ENCODE measurements around the gene LHPP. TPM values are rescaled to one million over a fixed set of nuclear protein-coding genes. Genes with fewer than 3 reads are reported as not detected.

The LHPP gene
- total RNA-seq, 1 experiment from 2014 or later, result 24.7 TPM

DNA sequence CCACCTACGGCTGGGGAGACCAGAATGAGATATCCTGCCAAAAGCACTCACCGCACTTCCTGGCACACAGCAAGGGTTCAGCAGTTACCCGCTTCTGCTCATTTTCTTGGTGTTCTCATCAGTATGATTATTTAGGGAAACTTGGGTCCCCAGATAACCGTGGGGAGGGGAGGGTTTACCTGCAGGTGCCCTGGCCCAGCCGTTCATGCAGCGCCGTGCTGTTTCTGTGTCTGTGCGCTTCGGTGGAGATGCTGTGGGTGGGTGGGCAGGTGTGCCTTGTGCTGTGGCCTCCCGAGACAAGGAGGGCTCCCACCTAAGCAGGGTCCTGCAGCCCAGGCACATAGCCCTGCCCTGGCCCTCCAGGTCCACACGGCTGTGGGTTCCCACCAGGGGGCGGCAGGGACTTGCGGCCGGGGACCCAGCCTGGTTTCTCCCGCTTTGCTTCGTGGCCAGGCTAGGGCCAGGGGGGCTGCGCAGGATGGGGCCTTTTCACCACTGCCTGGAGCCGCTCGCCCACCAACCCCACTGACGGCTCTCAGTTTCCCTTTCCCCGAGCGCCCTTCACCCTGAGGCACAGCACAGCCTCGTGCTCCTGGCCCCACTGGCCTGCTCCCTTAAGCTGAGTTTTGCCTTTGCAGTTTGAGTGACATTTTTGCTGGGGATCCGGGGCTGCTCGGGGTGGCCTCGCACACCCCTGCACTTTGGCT is 78.5 kb downstream of the LHPP start:
- ChIA-PET CTCF (interaction anchor here (0.6 kb wide), 1 partner anchor 492 kb away, joined by 4 read pairs; no protein-coding TSS in a partner anchor), POLR2A (ENCODE audit: unreplicated experiment) (no interaction called here)
- no peak for TF ChIP-seq EZH2 (IDR thresholded peaks at IDR 0.05; ENCODE audit: low read depth)
- TF ChIP-seq, protein P1, sequence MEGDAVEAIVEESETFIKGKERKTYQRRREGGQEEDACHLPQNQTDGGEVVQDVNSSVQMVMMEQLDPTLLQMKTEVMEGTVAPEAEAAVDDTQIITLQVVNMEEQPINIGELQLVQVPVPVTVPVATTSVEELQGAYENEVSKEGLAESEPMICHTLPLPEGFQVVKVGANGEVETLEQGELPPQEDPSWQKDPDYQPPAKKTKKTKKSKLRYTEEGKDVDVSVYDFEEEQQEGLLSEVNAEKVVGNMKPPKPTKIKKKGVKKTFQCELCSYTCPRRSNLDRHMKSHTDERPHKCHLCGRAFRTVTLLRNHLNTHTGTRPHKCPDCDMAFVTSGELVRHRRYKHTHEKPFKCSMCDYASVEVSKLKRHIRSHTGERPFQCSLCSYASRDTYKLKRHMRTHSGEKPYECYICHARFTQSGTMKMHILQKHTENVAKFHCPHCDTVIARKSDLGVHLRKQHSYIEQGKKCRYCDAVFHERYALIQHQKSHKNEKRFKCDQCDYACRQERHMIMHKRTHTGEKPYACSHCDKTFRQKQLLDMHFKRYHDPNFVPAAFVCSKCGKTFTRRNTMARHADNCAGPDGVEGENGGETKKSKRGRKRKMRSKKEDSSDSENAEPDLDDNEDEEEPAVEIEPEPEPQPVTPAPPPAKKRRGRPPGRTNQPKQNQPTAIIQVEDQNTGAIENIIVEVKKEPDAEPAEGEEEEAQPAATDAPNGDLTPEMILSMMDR (conservative IDR thresholded peaks at IDR 0.05), result peak; percentile 40
- intact Hi-C loops (cut with micrococcal nuclease; ENCODE audit: unreplicated experiment), result loop anchor here (2.0 to 10.0 kb wide), 3 partner anchors 201 to 955 kb away; no protein-coding TSS in a partner anchor
- H3K27ac ChIP-seq, result no peak overlapping the region
- H4K20me1 ChIP-seq (ENCODE audit: insufficient read depth), result no peaks in the 10 kb centered on the region
- H3K4me1 ChIP-seq (replicated peaks; ENCODE audit: insufficient read depth), result no peaks in the 10 kb centered on the region
- H3K36me3 ChIP-seq (ENCODE audit: low read depth), result no peaks in the 10 kb centered on the region
- H3K79me2 ChIP-seq (ENCODE audit: low read depth), result no peaks in the 10 kb centered on the region
- no peaks in the 10 kb centered on the region for H3K9me2 ChIP-seq (ENCODE audit: insufficient read depth)
- no peaks in the 10 kb centered on the region for H3K9me3 ChIP-seq (ENCODE audit: insufficient read depth, low read depth)
- no peak overlapping the region for H3K4me2 ChIP-seq
- H3K27me3 ChIP-seq (ENCODE audit: insufficient read depth, low read depth), result no peaks in the 10 kb centered on the region
- peak in 1 of 2 experiments; percentile 28 for DNase-seq
- H3F3A ChIP-seq (ENCODE audit: insufficient read depth, low read depth), result no peaks in the 10 kb centered on the region
- no peak overlapping the region for H2AFZ ChIP-seq
- no TSS peak for BruUV-seq (replicated peaks)
- H3K4me3 ChIP-seq, result no peak overlapping the region

DNA sequence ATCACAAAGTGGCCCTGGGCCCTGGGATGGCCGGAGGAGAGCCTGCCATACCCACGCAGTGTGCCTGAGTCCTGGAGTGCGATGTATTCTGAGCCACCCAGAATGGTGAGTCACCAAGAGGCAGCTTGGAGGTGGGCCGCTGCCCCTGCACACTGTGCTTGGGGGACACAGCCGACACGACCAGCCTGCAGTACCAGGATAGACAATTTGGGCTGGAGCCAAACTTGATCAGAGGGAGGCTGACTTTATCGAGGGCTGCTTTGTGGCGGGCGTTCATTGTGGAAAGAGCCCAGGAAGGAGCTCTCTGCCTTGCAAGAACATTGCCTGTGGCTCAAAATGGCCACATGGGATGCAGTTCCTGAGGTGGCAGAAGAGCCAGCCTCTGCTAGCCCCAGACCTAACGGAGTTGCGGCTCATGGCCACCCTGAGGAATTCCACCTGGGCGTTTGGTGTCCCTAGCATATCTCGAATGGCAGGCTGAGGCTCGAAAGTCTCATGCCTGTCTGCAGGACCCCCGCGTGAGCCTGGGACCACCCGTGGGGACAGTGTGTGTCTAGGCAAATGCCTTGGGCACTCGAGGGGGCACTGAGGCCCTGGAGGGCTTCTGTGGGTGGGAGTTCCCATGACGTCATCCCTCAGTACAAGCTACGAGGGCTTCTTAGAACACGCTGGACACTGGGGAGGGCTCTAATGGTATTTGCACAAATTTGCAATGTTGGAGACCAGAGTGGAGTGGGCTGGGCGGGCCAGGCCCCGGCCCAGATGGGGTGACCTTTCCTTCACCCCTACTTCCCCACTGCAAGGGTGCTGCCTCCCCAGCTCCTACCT is 79.7 kb downstream of the LHPP start:
- no peak overlapping the region for H3K27ac ChIP-seq
- intact Hi-C loops (cut with micrococcal nuclease; ENCODE audit: unreplicated experiment), result loop anchor here (2.0 kb wide), 1 partner anchor 200 kb away; no protein-coding TSS in a partner anchor
- POLR2A ChIA-PET (ENCODE audit: unreplicated experiment), result no interaction called here

DNA sequence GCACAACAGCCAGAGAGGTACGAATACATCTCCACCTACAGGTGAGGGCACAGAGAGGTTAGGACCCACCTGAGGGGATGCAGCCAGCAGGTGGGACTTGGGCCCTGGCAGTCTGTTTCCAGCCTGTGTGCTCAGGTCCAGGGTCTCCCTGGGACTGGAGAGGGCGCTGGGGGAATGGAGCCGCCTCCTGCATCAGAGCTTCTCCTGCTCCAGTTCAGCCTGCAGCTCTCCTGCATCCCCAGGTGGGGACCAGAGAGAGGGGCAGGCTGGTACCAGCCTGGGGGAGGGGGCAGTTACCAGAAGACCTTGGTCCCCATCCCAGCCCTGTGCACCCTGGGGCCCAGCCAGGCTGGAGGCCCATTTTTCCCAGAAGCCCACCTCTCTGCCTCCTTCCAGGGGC is 80.7 kb downstream of the LHPP start:
- CTCF ChIA-PET, result interaction anchor here (0.6 kb wide), 1 partner anchor 309 kb away, joined by 9 read pairs; no protein-coding TSS in a partner anchor
- Histone ChIP-seq H3F3A (ENCODE audit: insufficient read depth, low read depth) (no peaks in the 10 kb centered on the region), H3K4me1 (replicated peaks; ENCODE audit: insufficient read depth) (no peaks in the 10 kb centered on the region), H3K27me3 (ENCODE audit: insufficient read depth, low read depth) (no peaks in the 10 kb centered on the region), H3K9me3 (ENCODE audit: insufficient read depth, low read depth) (no peaks in the 10 kb centered on the region), H3K27ac (no peak overlapping the region), H3K4me2 (no peak overlapping the region), H2AFZ (no peak overlapping the region), H3K36me3 (ENCODE audit: low read depth) (no peaks in the 10 kb centered on the region), H3K4me3 (no peak overlapping the region), H4K20me1 (ENCODE audit: insufficient read depth) (no peaks in the 10 kb centered on the region), H3K9me2 (ENCODE audit: insufficient read depth) (no peaks in the 10 kb centered on the region), H3K79me2 (ENCODE audit: low read depth) (no peaks in the 10 kb centered on the region)
- TF ChIP-seq EZH2 (IDR thresholded peaks at IDR 0.05; ENCODE audit: low read depth), result no peak
- TF ChIP-seq, protein P1 (conservative IDR thresholded peaks at IDR 0.05), result no peak
- POLR2A ChIA-PET (ENCODE audit: unreplicated experiment), result no interaction called here
- DNase-seq, result no peak
- intact Hi-C loops (cut with micrococcal nuclease; ENCODE audit: unreplicated experiment), result no loop called here
- BruUV-seq (replicated peaks), result no TSS peak

More for the DNA sequence above, 79.7 kb downstream of the LHPP start:
- Histone ChIP-seq H3K9me3 (ENCODE audit: insufficient read depth, low read depth) (no peaks in the 10 kb centered on the region), H4K20me1 (ENCODE audit: insufficient read depth) (no peaks in the 10 kb centered on the region), H3K27me3 (ENCODE audit: insufficient read depth, low read depth) (no peaks in the 10 kb centered on the region), H3F3A (ENCODE audit: insufficient read depth, low read depth) (no peaks in the 10 kb centered on the region), H3K4me2 (no peak overlapping the region), H3K4me1 (replicated peaks; ENCODE audit: insufficient read depth) (no peaks in the 10 kb centered on the region), H2AFZ (no peak overlapping the region), H3K79me2 (ENCODE audit: low read depth) (no peaks in the 10 kb centered on the region), H3K4me3 (no peak overlapping the region), H3K36me3 (ENCODE audit: low read depth) (no peaks in the 10 kb centered on the region), H3K9me2 (ENCODE audit: insufficient read depth) (no peaks in the 10 kb centered on the region)
- TF ChIP-seq, protein P1 (conservative IDR thresholded peaks at IDR 0.05), result no peak
- no peak for TF ChIP-seq EZH2 (IDR thresholded peaks at IDR 0.05; ENCODE audit: low read depth)
- CTCF ChIA-PET, result no interaction called here
- no TSS peak for BruUV-seq (replicated peaks)
- DNase-seq, result no peak
